ENCODE measurements around the gene ARHGEF28. TPM values are rescaled to one million over a fixed set of nuclear protein-coding genes. Genes with fewer than 3 reads are reported as not detected.

ARHGEF28 gene
- total and polyA plus RNA-seq, 9 of the 15 experiments (the other 6 are each of a cell fraction or from before 2014, with no cell fraction given): 0.27 TPM; not detected in 8

- DNase-seq (ENCODE audit: extremely low read depth in 1 of 4, low spot score in 3 of 4) (no peak), ATAC-seq (no peak), FAIRE-seq (no peak)
- WGBS (ENCODE audit: insufficient coverage, low coverage, missing lambda C conversion rate): 4% methylated on average over 5 of the region's 5 CpGs
- Histone ChIP-seq H3K36me3 (ENCODE audit: control insufficient read depth, insufficient read depth, low read length) (no peaks in the 10 kb centered on the region), H3K4me3 (no peak overlapping the region), H4K20me1 (replicated peaks; ENCODE audit: control insufficient read depth, insufficient read depth, low read length) (no peaks in the 10 kb centered on the region), H3K4me1 (replicated peaks in 1 of 2; ENCODE audit: control insufficient read depth in 2 of 2, insufficient read depth in 2 of 2, low read length in 2 of 2) (no peaks in the 10 kb centered on the region), H3K9me1 (ENCODE audit: control insufficient read depth, insufficient read depth, low read length) (no peaks in the 10 kb centered on the region), H3K4me2 (ENCODE audit: insufficient read depth, low read length) (no peak overlapping the region), H3K79me2 (ENCODE audit: control insufficient read depth, insufficient read depth, low read length) (no peaks in the 10 kb centered on the region), H3K9ac (ENCODE audit: insufficient read depth in 1 of 2, low read depth in 2 of 2, low read length in 2 of 2) (no peak overlapping the region), H3K27me3 (ENCODE audit: control insufficient read depth in 2 of 2, insufficient read depth in 2 of 2, low read length in 2 of 2) (peaks cover 0 to 5% of the 10 kb centered on the region in 2 experiments; a peak in 3 of 5 replicates), H3K9me3 (replicated peaks; ENCODE audit: control insufficient read depth, insufficient read depth, low read depth, low read length) (no peaks in the 10 kb centered on the region), H2AFZ (ENCODE audit: low read depth, low read length) (no peak overlapping the region), H3K27ac (ENCODE audit: extremely low read depth, low read depth, low read length) (no peak overlapping the region)
- POLR2A ChIA-PET: no interaction called here
- CTCF ChIA-PET (ENCODE audit: low intra/inter-chr PET ratio): no interaction called here
- intact Hi-C loops (cut with micrococcal nuclease): no loop called here
- in situ Hi-C loops (cut with MboI): no loop called here
- no TSS peak for BruUV-seq (replicated peaks)
- no peak for TF ChIP-seq CREM (IDR thresholded peaks at IDR 0.05; ENCODE audit: low read depth)
- TF ChIP-seq NFE2L1 (tag; IDR thresholded peaks at IDR 0.05; ENCODE audit: borderline replicate concordance, low read depth): no peak
- TF ChIP-seq, protein P1, sequence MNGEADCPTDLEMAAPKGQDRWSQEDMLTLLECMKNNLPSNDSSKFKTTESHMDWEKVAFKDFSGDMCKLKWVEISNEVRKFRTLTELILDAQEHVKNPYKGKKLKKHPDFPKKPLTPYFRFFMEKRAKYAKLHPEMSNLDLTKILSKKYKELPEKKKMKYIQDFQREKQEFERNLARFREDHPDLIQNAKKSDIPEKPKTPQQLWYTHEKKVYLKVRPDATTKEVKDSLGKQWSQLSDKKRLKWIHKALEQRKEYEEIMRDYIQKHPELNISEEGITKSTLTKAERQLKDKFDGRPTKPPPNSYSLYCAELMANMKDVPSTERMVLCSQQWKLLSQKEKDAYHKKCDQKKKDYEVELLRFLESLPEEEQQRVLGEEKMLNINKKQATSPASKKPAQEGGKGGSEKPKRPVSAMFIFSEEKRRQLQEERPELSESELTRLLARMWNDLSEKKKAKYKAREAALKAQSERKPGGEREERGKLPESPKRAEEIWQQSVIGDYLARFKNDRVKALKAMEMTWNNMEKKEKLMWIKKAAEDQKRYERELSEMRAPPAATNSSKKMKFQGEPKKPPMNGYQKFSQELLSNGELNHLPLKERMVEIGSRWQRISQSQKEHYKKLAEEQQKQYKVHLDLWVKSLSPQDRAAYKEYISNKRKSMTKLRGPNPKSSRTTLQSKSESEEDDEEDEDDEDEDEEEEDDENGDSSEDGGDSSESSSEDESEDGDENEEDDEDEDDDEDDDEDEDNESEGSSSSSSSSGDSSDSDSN (IDR thresholded peaks at IDR 0.05; ENCODE audit: borderline replicate concordance in 1 of 2, low read depth in 2 of 2, low read length in 2 of 2): no peak
- TF ChIP-seq ZNF551 (CRISPR knock-in tag; IDR thresholded peaks at IDR 0.05): no peak
- TF ChIP-seq BRD9 (IDR thresholded peaks at IDR 0.05; ENCODE audit: low read depth, partially characterized antibody): no peak
- no peak for TF ChIP-seq SMAD3 (CRISPR knock-in tag; conservative IDR thresholded peaks at IDR 0.05)
- TF ChIP-seq, protein P2, sequence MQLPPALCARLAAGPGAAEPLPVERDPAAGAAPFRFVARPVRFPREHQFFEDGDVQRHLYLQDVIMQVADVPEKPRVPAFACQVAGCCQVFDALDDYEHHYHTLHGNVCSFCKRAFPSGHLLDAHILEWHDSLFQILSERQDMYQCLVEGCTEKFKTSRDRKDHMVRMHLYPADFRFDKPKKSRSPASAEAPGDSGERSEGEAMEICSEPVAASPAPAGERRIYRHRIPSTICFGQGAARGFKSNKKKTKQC (CRISPR knock-in tag; IDR thresholded peaks at IDR 0.05): no peak
- TF ChIP-seq SRSF1 (IDR thresholded peaks at IDR 0.05; ENCODE audit: low read depth, low read length): no peak
- TF ChIP-seq ETV1 (tag; conservative IDR thresholded peaks at IDR 0.05; ENCODE audit: low read depth): no peak
- no peak for TF ChIP-seq MTA2 (IDR thresholded peaks at IDR 0.05; ENCODE audit: low read depth)
- TF ChIP-seq CBX3 (IDR thresholded peaks at IDR 0.05; ENCODE audit: borderline replicate concordance in 1 of 2, low read length in 2 of 2): no peak
- TF ChIP-seq MAFF (IDR thresholded peaks at IDR 0.05; ENCODE audit: low read length): no peak
- no peak for TF ChIP-seq STAG1 (CRISPR knock-in tag; IDR thresholded peaks at IDR 0.05; ENCODE audit: borderline replicate concordance)
- TF ChIP-seq RERE (CRISPR knock-in tag; IDR thresholded peaks at IDR 0.05; ENCODE audit: borderline replicate concordance): no peak
- no peak for TF ChIP-seq U2AF1 (optimal IDR thresholded peaks at IDR 0.05; ENCODE audit: low read depth, low read length)
- no peak for TF ChIP-seq PTRF (tag; IDR thresholded peaks at IDR 0.05)
Observed at GRCh38 chr5:73859696-73860095, 233.7 kb downstream of the ARHGEF28 start.
